K562 (cell line): ENCODE results near the gene MMP23B. TPM values are rescaled to one million over a fixed set of nuclear protein-coding genes. Genes with fewer than 3 reads are reported as not detected.

Experiments
- ASH1L ChIP-seq: fragments of 450-650 bp; IDR thresholded peaks from 2 replicates; pipeline ENCODE4 v1.6.1; 2018; ENCODE audit warnings: borderline replicate concordance, mild to moderate bottlenecking, low read depth; ENCODE audit not compliant: partially characterized antibody
- BCLAF1 ChIP-seq, 2 experiments: fragments of 450-650 bp in 1 of 2; IDR thresholded peaks; 2 replicates each; pipeline ENCODE4 v1.6.1; 2011 to 2017; ENCODE audit warnings: low read depth in 2 of 2, antibody characterized with exemption in 1 of 2, borderline replicate concordance in 1 of 2, low read length in 1 of 2, mild to moderate bottlenecking in 1 of 2, mixed read lengths in 1 of 2; ENCODE audit not compliant: control insufficient read depth in 1 of 2
- C11orf30 ChIP-seq: fragments of 450-650 bp; IDR thresholded peaks from 2 replicates; pipeline ENCODE4 v1.6.1; 2016; ENCODE audit warnings: low read depth, mild to moderate bottlenecking
- KDM5B ChIP-seq: fragments of 200-600 bp; sonication (generic); IDR thresholded peaks from 2 replicates; pipeline ENCODE4 v1.6.1; 2012; ENCODE audit warnings: low read depth, mild to moderate bottlenecking, moderate library complexity, low read length, control low read depth, inconsistent platforms; ENCODE audit not compliant: insufficient replicate concordance
- KHSRP ChIP-seq: fragments of 450-650 bp; IDR thresholded peaks from 2 replicates; pipeline ENCODE4 v1.6.1; 2017
- MITF ChIP-seq: IDR thresholded peaks from 2 replicates; pipeline ENCODE4 v1.6.1; 2014; ENCODE audit warnings: antibody characterized with exemption
- NFIX ChIP-seq: fragments of 250-450 bp; sonication (Bioruptor Pico); IDR thresholded peaks from 2 replicates; pipeline ENCODE4 v1.4.0; 2020; ENCODE audit warnings: low read depth, mild to moderate bottlenecking, moderate library complexity
- NR2F6 ChIP-seq: fragments of 450-650 bp; formaldehyde crosslinking; IDR thresholded peaks from 2 replicates; pipeline ENCODE4 v1.4.0; 2020; ENCODE audit warnings: mild to moderate bottlenecking
- PRMT5 ChIP-seq: sonication (generic); formaldehyde crosslinking; IDR thresholded peaks from 2 replicates; pipeline ENCODE4 v1.5.0; 2020; ENCODE audit warnings: missing genetic modification reagents
- PTRF ChIP-seq: fragments of 450-650 bp; IDR thresholded peaks from 2 replicates; pipeline ENCODE4 v1.6.1; 2016; ENCODE audit warnings: mild to moderate bottlenecking, missing genetic modification characterization, missing compliant biosample characterization
- RBM34 ChIP-seq: fragments of 200-400 bp; formaldehyde crosslinking; IDR thresholded peaks from 2 replicates; pipeline ENCODE4 v1.6.1; 2018; ENCODE audit warnings: low read length, borderline replicate concordance; ENCODE audit not compliant: insufficient read depth
- ZBTB9 ChIP-seq: fragments of 450-650 bp; formaldehyde crosslinking; IDR thresholded peaks from 2 replicates; pipeline ENCODE4 v1.4.0; 2020; ENCODE audit warnings: mild to moderate bottlenecking, moderate library complexity
- ZEB2 ChIP-seq: fragments of 450-650 bp; IDR thresholded peaks from 2 replicates; pipeline ENCODE4 v1.6.1; 2016
- ZNF12 ChIP-seq: sonication (generic); formaldehyde crosslinking; IDR thresholded peaks from 2 replicates; pipeline ENCODE4 v1.4.0; 2020; ENCODE audit warnings: mild to moderate bottlenecking, missing genetic modification reagents
- ZNF23 ChIP-seq: fragments of 250-450 bp; sonication (Bioruptor Pico); IDR thresholded peaks from 2 replicates; pipeline ENCODE4 v1.4.0; 2020; ENCODE audit warnings: mild to moderate bottlenecking
- ZNF695 ChIP-seq: fragments of 450-650 bp; formaldehyde crosslinking; IDR thresholded peaks from 2 replicates; pipeline ENCODE4 v1.4.0; 2020; ENCODE audit warnings: mild to moderate bottlenecking, moderate library complexity
- polyA plus RNA-seq, 8 experiments: library from polyadenylated mRNA; depleted of rRNA in 4 of 8; stranded (reverse) in 5 of 8; unstranded in 3 of 8; fragments of >200 nt; fragmentation: Nextera tagmentation in 2 of 8; fragmentation: Illumina TruSeq in 1 of 8; extraction: Ambion mirVana in 2 of 8; extraction: Trizol in 1 of 8; gene quantifications; 2 replicates each; pipeline versions ENCODE4 v1.2.1 to v1.2.3, GENCODE V29; 2011 to 2014; ENCODE audit warnings: inconsistent platforms in 1 of 8, missing spikeins in 1 of 8
- total RNA-seq, 7 experiments: library from RNA; depleted of rRNA in 6 of 7; stranded (reverse); fragments of >200 nt in 6 of 7; fragmentation: Illumina TruSeq in 2 of 7; extraction: Trizol in 2 of 7; gene quantifications; 2 replicates each; pipeline versions ENCODE4 v1.2.1 to v1.2.3, GENCODE V29; 2011 to 2021; ENCODE audit warnings: low replicate concordance in 1 of 7
- TF ChIP-seq, protein P1 (sequence below): fragments of 250-450 bp; sonication (Bioruptor Pico); IDR thresholded peaks from 2 replicates; pipeline ENCODE4 v1.5.0; 2021; ENCODE audit warnings: mild to moderate bottlenecking, borderline replicate concordance
- TF ChIP-seq, protein P2 (sequence below): fragments of 250-450 bp; sonication (Bioruptor Pico); IDR thresholded peaks from 2 replicates; pipeline ENCODE4 v1.4.0; 2020

The MMP23B gene
- total and polyA plus RNA-seq, 9 of the 15 experiments (the other 6 are each of a cell fraction or from before 2014, with no cell fraction given), result 0.28 to 1.2 (median 0.41) TPM; not detected in 5

- TF ChIP-seq, protein P1, sequence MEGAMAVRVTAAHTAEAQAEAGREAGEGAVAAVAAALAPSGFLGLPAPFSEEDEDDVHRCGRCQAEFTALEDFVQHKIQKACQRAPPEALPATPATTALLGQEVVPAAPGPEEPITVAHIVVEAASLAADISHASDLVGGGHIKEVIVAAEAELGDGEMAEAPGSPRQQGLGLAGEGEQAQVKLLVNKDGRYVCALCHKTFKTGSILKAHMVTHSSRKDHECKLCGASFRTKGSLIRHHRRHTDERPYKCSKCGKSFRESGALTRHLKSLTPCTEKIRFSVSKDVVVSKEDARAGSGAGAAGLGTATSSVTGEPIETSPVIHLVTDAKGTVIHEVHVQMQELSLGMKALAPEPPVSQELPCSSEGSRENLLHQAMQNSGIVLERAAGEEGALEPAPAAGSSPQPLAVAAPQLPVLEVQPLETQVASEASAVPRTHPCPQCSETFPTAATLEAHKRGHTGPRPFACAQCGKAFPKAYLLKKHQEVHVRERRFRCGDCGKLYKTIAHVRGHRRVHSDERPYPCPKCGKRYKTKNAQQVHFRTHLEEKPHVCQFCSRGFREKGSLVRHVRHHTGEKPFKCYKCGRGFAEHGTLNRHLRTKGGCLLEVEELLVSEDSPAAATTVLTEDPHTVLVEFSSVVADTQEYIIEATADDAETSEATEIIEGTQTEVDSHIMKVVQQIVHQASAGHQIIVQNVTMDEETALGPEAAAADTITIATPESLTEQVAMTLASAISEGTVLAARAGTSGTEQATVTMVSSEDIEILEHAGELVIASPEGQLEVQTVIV (CRISPR knock-in tag), result 0 out of 2 replicates have a peak, but pooled peaks have one; percentile 51
- peak; percentile 77 for TF ChIP-seq ZNF23 (CRISPR knock-in tag)
- no peak for TF ChIP-seq KHSRP
- no peak for TF ChIP-seq RBM34
- 0 out of 2 replicates have a peak, but pooled peaks have one; percentile 9 for TF ChIP-seq NFIX
- no peak for TF ChIP-seq ZEB2
- no peak for TF ChIP-seq ASH1L
- TF ChIP-seq BCLAF1 (IDR thresholded peaks at IDR 0.05; ENCODE audit: borderline replicate concordance in 1 of 2, control insufficient read depth in 1 of 2, low read depth in 2 of 2, low read length in 1 of 2), result no peak
- TF ChIP-seq KDM5B, result no peak
- no peak for TF ChIP-seq ZNF12 (CRISPR knock-in tag)
- TF ChIP-seq C11orf30, result no peak
- TF ChIP-seq ZBTB9 (CRISPR knock-in tag), result peak; percentile 78; the same call in 1 of the 2 replicates
- TF ChIP-seq PTRF (tag), result peak; percentile 94
- 0 out of 2 replicates have a peak, but pooled peaks have one; percentile 63 for TF ChIP-seq ZNF695 (CRISPR knock-in tag)
- no peak for TF ChIP-seq PRMT5 (CRISPR knock-in tag)
- TF ChIP-seq, protein P2, sequence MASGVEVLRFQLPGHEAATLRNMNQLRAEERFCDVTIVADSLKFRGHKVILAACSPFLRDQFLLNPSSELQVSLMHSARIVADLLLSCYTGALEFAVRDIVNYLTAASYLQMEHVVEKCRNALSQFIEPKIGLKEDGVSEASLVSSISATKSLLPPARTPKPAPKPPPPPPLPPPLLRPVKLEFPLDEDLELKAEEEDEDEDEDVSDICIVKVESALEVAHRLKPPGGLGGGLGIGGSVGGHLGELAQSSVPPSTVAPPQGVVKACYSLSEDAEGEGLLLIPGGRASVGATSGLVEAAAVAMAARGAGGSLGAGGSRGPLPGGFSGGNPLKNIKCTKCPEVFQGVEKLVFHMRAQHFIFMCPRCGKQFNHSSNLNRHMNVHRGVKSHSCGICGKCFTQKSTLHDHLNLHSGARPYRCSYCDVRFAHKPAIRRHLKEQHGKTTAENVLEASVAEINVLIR, result peak; percentile 67
- no peak for TF ChIP-seq MITF
- peak; percentile 52; the same call in 1 of the 2 replicates for TF ChIP-seq NR2F6
Measured at GRCh38 chr1:1609822-1610485, 22.0 kb upstream of the MMP23B start (continued).
